SIG-M5 treated with dmso at 0.1 percent for 504 hours (cell line): ENCODE measurements around the gene PNLIPRP2.

ENCODE experiments used
- DNase-seq: peaks from one replicate; lab custom pipeline; 2025; ENCODE audit not compliant: unreplicated experiment; lab: John Stamatoyannopoulos, UW

Gene PNLIPRP2

DNA sequence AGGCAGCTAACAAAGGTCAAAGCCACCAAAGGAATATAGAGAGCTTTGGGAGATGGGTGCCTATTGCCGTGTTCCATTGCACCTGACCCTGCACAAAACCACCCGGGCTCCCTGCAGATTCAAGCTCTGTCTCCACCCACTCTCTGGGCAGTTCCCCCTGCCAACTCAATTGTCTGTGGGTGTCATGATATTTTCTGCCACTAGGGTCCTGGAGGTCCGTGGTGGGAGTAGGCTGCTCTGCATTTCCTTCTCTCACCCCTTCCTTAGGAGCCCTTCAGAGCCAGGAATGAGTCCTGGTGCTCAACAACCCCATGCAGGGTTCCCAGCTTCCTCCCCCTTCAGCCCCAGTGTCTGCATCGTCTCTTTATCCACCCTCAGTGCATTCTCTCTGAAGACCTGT is 34.1 kb downstream of the PNLIPRP2 start:
- DNase-seq, result no peak

DNA sequence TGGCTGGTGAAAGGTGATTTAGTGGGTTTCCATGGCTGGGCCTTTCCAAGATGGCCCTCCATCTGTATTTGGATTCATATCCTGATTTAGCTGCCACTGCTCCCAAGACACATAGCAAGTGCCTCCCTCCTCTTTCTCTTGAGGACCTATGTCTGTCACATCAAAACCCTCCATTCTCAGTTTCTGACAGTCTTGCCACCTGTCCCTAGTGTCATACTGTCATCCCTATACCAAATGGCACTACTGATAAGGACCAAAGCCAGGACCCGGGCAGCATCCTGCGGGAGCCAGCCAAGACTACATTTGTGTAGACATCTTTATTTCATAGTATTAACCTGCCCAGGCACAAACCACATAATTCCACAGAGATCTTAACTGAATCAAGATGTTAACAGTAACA is 34.8 kb downstream of the PNLIPRP2 start:
- no peak for DNase-seq

DNA sequence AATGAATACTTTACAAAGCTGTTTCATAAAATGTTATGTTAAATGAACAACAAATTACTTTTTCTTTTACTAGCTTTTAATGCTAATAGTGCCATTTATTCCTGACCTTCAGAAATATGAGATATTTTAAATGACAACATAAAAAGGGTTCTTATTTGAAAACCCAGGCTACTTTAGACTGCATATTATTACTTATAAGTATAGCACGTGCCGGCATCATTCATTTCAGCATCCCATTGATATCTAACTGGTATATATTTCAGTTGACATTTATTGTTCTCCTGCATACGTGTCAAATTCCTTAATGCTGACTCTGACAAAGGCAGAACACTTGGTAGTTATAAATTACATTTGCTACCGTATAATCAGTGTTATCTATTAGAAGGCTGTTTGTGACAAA is 35.3 kb downstream of the PNLIPRP2 start:
- DNase-seq, result no peak

DNA sequence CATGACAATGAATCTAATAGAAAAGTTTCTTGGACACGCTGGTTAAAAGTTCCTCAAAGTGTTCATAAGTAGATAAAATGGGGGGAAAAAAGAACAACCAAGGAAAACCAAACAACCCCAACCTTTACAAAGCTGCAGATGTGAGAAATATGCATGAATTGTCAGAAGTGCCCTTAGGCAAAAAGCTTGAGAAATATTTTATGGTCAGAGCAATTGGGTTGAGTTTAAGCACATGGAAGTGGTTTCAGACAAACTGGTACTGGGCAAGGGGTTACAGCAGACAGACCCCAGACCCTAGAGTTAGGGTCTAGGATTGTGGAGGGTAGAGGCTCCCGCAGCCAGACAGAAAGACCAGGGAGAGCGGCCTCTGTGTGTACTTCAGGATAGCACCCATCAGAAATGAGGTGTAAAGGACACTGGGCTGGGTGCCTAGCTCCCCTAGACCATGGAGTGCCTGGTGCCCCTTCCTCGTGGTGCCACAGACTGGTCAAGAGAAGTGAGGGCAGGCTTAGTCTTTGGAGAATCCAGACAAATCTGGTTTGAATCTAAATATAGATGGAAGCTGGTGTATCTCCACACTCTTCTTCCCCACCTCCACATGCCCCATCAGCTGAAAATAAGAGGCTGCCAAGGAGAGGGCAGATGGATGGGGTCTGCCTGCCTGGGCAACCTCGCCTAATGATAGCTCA is 37.3 kb downstream of the PNLIPRP2 start:
- no peak for DNase-seq

DNA sequence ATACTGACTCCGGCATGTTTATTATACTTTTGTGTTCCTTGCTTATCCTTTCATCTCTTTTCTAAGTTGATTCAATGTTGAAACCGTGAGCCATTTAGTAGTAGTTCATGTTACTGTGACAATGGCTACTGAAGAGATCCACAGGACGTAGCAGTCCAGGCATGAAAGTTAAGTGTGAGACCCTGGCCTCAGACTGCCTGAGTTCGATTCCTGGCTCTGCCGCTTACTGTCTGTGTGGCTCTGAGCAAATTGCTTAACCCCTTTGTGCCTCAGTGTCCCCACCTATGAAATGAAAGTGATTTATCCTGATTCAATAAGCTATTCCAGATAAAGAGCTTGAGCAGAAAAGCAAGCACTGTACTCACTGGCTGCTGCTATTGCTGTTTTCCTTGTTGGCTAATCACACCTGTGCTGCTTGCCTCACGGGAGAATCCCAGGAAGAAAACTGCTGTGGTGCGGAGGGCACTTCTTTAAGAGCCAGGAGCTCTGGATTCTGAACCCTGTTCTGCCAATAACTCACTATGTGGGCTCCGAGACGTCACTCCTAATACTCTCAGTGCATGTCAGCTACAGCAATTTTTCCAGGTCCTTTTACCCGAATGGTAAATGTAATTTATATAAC is 38.4 kb downstream of the PNLIPRP2 start:
- DNase-seq, result no peak

DNA sequence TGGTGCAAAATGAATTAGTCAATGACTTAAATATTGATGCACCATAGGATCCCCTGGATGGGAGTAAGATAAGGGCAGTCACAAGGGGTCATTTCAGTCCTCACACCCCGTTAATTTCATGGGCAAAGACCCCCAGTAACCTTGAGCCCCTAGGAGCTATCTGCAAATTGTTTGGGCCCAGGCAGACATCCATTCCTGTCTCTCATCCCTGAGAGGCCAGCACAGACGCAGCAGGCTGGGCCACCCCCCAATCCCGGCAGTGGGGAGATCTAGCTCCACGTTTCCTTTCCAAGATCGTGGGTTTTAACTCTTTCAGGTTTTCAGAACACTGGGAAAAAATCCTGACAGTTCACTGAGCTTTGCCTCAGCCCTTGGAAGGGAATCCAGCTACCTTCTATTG is 40.1 kb downstream of the PNLIPRP2 start:
- DNase-seq, result no peak

DNA sequence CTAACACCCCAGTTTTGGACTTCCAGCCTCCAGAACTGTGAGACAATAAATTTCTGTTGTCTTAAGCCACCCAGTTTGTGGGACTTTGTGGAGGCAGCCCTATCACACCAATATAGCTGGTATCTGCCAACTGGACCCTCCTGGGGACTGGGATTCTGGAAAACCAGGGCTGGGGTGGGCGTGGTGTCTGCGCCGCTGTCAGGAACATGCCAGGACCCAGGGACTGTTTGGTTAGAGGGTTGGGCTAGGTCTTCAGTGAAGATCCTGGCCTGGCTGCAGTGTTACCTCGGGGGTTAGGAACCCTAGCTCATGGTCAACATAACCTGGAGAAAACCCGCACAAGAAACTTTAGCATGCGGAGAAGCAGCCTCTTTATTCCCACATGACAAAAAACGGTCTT is 42.6 kb downstream of the PNLIPRP2 start:
- no peak for DNase-seq

DNA sequence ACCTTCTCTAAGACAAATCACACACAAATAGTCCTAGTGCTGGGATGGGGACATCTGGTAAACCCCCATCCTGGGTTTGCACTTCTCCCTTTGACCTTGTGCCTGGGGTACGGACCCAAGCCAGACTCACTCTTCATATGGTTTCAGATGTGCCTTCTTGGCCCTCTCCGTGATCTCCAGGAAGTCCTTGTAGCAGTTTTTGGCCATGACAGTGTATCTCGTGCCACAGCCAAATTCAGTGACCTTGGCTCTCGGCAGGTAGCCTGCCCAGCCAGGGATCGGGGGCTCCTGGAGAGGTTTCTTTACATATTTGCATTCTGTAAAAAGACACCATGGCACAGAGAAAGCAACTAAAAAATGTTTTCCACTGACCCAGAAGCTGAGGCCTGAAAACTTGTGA is 43.9 kb downstream of the PNLIPRP2 start:
- DNase-seq, result no peak

DNA sequence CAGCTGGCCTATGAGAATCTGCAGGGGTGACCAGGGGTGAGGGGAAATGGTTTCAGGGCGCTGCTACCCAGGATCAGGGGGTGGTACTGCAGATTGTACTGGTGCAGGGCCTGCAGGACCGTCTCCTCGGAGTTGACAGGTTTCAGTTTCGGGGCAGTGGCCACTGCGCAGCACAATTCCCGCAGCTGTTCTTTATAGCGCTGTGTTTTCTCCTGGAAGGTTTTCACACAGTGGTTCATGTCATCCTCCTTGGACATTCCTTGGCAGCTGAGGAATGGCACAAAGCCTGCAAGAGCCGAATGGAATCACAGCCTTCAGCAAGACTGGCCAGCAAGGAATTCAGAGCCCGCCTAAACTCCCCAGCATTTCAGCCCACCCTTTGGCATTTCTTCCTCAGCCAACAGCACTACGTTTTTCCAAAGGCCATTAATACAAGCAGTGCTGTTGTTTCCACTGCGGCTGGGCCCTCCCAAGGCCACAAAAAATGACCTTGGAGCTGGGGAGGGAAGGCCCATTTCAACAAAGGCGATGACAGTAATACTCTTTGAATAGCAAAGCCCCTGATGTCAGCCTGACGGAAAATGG is 44.9 kb downstream of the PNLIPRP2 start:
- no peak for DNase-seq

DNA sequence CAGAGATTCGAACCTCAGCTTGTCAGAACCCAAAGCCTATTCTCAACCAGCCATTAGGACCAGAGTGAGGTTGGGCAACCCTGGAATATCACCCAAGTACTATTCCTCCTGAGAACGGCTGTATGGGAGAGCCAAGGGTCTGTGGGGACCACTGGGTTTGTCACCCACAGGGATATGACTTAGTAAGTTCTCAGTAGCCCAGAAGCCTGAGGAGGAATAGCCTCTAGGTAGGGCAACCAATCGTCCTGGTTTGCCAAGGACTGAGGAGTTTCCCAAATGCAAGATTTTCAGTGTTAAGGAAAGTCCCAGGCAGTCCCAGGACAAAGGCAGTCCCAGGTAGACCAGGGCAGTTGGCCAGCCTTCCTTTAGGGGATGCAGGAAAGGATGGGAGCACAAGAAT is 46.7 kb downstream of the PNLIPRP2 start:
- DNase-seq, result no peak

DNA sequence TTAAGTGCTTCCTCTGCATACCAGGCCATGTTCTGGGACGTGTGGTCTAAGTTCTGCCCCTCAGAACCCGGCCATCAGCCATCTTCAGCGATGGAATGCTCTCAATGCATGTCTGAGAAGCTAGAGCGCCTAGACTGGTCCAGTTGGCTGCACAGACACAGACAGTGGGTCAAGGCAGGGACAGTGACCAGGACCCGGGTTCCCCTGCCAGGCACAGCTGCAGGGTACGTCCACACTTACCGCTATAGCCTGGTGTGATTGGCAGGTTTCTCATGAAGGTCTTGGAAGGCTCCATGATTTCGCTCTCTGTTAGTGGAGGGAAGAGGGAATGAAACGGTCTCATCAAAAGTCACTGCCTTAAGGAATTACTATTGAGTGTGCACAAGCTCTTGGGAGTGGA is 47.3 kb downstream of the PNLIPRP2 start:
- DNase-seq, result no peak

DNA sequence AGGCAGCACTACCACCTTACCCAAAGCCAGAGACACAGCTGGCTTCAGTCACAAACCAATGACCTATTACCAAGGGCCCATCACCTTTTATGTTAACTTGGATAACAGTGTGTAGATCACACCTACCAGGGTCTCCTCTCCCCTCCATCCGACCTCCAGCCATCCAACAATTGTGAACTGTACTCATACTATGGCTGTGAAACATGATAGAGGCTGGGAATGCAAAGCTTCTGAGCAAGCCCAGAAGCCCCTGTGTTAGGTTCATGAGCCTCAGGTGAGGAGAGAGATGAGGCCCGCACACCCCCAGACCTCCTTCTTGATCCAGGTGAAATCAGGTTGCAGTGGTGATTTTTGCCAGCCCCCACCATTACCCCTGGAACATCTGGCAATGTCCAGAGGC is 47.7 kb downstream of the PNLIPRP2 start:
- DNase-seq, result no peak

DNA sequence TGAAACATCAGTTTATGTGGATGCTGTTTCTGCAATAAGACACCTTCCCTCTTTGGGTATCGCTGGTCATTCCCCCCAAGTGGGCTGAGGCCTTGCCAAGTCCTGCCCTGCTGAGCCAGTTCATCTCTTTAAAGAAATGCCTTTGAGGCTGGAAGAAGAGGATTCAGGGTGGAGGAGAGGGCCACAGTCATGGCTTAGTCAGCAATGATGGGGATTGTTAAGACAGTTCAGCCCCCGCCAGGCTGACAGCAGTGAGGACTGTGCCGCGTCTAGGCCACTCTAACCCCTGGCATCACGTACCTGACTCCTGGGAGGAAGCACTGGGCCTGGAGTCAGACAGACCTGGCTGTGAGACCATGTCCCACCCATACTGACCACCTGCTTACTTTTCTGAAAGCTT is 48.3 kb downstream of the PNLIPRP2 start:
- no peak for DNase-seq

DNA sequence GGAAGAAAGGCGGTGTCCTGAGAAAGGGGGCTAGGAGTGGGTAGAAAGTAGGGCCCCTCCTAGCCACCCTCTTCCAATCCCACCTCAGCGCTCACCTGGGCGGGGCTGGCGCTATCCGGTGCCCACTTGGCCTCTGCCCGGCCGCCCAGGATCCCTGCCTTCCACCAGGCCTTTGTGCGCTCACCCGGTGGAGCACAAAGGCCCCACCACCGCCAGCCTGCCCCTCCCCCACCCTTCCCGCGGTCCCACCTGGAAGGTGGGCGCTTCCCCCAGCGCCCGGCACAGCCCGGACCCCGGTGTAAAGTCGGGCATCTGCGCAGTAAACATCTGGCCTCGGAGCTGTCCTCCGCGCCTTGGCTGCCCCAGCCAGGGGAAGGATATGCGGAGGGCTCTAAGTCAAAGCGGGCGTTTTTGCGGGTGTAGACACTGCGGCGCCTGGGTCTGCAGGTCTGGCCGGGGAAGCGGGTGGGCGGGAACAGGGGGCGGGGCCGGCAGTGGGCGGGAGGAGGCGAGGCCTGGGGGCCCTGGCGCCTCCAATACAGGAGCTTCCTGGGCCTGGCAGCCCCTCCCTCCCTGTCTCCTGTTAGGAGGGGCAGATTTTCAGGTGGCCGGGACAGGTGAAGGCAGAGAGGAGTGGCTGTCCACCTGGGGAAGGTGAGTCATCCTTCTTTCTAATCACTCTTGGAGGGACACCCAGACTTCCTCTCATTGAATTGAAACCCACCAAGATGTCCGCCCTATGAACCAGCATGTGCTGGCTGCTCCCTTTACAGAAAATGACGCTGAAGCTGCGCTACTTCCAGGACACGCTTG is 49.3 kb downstream of the PNLIPRP2 start:
- DNase-seq, result no peak

DNA sequence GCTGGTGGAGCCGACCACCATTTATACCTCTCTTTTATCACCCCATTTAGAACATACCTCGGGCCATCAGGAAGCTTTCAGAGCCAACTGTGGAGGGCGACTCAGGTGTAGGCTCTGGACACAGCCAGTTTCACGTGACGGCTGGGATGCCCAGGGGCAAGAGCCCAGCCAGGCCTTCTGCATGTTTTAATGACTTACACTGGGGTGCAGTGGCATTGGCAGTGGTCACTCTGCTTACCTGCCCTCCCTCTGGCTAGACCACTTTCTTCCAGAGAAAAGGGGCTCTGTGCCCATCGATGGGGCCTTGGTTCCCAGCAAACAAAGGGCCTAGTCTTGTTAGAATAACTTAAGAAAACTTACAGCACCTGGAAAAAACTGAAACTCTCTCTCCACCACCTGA is 50.0 kb downstream of the PNLIPRP2 start:
- no peak for DNase-seq

DNA sequence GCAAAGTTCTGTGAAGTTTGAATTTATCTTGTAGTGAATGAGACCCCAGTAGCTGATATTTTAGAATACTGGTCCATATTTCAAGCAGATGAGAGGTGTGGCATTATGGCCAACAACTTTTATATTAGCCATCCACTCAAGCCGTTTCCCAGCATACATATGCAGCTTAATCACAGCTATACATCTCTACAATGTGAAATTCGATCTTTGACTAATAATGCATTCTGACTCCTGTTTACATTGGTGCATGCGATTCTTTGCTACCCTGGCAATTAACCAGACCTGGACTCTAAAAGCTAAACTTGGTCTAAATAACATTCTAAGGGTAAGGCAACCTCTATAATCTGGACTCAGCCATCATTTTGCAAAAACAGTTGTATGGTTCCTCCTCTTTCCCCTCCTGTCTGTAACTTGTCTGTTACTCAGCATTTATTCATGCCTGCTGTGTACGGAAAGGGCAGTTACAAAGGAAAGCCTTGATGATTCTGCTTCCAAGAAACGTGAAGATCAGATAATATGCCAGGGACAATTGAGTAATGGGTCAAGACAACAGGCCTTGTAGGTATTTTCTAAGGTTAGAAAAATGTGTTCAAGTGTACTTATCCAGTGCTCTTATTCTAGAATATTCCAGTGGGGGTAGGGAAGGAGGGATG is 50.6 kb downstream of the PNLIPRP2 start:
- DNase-seq, result no peak

DNA sequence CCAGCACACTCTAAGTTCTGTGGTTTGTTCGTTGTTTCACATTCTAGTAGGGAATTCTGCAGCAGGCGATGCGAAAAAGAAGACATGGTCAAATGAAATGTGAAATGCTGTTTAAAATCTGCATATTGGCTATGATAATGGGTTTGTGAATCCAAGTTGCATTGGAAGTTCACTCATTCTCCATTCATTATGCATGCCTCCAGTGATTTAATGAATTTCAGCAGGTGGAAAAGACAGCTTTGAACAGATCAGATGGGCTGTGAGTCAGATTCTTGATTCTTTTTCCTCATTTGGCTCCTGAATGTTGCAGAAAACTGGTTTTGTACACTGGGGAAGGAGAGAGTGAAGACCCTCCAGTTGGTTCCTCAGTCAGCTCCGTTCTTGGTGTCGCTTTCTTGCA is 52.1 kb downstream of the PNLIPRP2 start:
- DNase-seq, result no peak

DNA sequence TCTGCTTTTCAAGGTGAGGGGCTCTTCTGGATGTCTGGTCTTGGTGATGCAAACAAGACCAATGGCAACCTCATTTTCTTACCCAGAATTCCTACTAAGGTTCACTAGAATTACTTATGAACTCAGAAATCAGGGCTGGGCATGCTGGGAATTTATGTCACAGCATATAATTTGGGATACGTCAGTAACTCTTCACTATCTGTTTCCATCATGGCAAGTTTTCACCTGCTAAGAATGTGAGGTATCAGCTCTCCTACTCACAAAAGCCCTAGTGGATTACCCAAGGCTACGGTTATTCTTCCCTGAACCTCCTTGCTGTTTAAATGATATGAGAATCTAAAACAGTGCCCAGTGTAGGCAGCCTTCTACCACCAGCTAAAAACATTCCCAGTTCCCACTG is 53.1 kb downstream of the PNLIPRP2 start:
- DNase-seq, result no peak

DNA sequence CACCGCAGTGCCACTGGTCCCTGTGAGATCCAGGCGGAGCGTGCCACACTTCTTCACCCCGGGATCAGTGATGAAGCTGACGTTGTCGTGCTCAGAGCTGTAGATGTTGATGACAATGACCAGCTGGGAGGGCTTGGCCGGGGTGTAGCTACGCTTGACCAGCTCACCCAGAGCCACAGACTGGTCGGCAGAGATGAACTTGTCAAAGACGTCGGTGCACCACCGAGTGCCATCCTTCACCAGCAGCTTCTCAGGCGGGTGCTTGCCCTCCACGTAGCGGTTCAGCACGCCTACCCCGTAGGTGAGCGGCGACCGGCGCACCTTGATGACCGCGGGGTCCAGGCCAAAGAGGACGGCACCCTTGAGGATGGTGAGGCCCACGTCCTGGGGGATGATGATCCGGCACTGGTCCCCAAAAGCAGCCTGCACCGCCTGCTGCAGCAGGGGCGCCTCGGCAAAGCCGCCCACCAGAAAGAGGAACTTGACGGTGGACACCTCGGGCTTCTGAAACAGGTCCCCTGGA is 54.2 kb downstream of the PNLIPRP2 start:
- no peak for DNase-seq

DNA sequence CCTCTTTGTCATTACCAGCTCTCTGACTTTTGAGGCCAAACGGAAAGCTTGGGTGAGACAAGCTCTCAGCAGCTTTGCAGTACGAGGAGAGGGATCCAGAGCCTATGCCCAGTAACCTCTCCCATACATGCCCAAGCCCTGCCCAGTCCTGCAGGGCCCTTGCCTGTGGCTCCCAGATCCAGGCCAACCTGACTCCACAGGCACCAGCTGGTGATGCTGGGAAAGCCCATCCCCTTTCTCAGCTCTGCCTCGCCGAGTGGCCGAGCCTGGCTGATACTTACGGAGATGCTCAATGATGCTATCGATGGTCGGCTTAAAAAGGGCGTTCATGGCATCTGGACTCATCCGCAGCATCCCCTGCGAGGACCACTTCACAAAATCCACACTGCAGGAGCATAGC is 55.4 kb downstream of the PNLIPRP2 start:
- no peak for DNase-seq

DNA sequence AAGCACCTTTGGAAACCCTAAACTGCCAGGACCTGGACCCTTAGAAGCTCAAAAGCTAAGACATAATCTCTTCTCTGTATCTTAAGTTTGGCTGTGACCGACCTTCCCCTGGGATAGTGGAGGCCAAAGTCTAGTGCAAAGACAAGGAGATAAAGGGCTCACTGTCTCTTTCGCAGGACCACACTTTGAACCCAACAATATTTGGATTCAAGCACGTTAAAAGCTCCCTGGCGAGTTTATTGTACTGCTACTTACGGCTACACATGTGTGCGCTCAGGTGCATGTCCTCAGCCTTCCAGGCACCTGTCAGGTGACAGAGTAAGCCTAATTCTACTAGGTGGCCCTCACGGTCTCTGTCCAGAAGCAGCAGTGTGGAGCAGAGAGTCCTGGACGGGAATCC is 55.9 kb downstream of the PNLIPRP2 start:
- no peak for DNase-seq
